Kasumi-1 (cell line): Measurements from ENCODE around the gene GNS.

Experiments used
- DNase-seq, 2 experiments: peaks; one replicate each; lab custom pipeline; 2025; lab: John Stamatoyannopoulos, UW

The GNS gene

GRCh38 chr12:64673490-64674169 is 85.6 kb downstream of the GNS start:
- no peak for DNase-seq

GRCh38 chr12:64672925-64673409 is 86.2 kb downstream of the GNS start:
- DNase-seq, result peak in 1 of 2 experiments; percentile 33

- no peak for DNase-seq
Measured at GRCh38 chr12:64671681-64672080, 87.5 kb downstream of the GNS start.

GRCh38 chr12:64670919-64671639 is 88.1 kb downstream of the GNS start:
- no peak for DNase-seq

- DNase-seq, result no peak
Measured at GRCh38 chr12:64670019-64670418, 89.2 kb downstream of the GNS start.

GRCh38 chr12:64669270-64669842 is 89.8 kb downstream of the GNS start:
- DNase-seq, result peak; percentile 95 to 96

- DNase-seq, result no peak
Measured at GRCh38 chr12:64667793-64668192, 91.4 kb downstream of the GNS start.

GRCh38 chr12:64666054-64666914 is 92.9 kb downstream of the GNS start:
- DNase-seq, result no peak

GRCh38 chr12:64665514-64665913 is 93.7 kb downstream of the GNS start:
- no peak for DNase-seq
